Endodermal cell (in vitro differentiated cells): Measurements from ENCODE around the gene CENPP. TPM values are rescaled to one million over a fixed set of nuclear protein-coding genes. Genes with fewer than 3 reads are reported as not detected.

Source experiments
- DNase-seq: peaks from one replicate; pipeline ENCODE4 v3.0.0-alpha.2; 2017
- H3K27ac ChIP-seq: 2 replicates; pipeline ENCODE4 v1.5.1; 2013; ENCODE audit warnings: mild to moderate bottlenecking, low read depth, low read length, moderate library complexity
- H3K27me3 ChIP-seq: 2 replicates; pipeline ENCODE4 v1.6.1; 2013; ENCODE audit warnings: mild to moderate bottlenecking, low read length, moderate library complexity; ENCODE audit not compliant: insufficient read depth, control insufficient read depth, poor library complexity, severe bottlenecking
- H3K36me3 ChIP-seq: 2 replicates; pipeline ENCODE4 v1.7.0; 2013; ENCODE audit warnings: mild to moderate bottlenecking, low read length, moderate library complexity; ENCODE audit not compliant: control insufficient read depth, insufficient read depth
- H3K4me1 ChIP-seq: one replicate; pipeline ENCODE4 v1.7.0; 2013; ENCODE audit warnings: low read length; ENCODE audit not compliant: control insufficient read depth, insufficient read depth
- H3K4me3 ChIP-seq: 2 replicates; pipeline ENCODE4 v1.5.1; 2013; ENCODE audit warnings: mild to moderate bottlenecking, low read length, moderate library complexity
- H3K9ac ChIP-seq: 2 replicates; pipeline ENCODE4 v1.6.1; 2013; ENCODE audit warnings: mild to moderate bottlenecking, low read length, moderate library complexity; ENCODE audit not compliant: poor library complexity, severe bottlenecking; ENCODE audit errors: extremely low read depth
- H3K9me3 ChIP-seq: 2 replicates; pipeline ENCODE4 v1.6.1; 2013; ENCODE audit warnings: mild to moderate bottlenecking, low read length, moderate library complexity; ENCODE audit not compliant: control insufficient read depth
- H3K27ac Mint-ChIP-seq: 2 replicates; pipeline ENCODE4 v1.8.0; 2020; ENCODE audit warnings: mixed read lengths
- H3K27me3 Mint-ChIP-seq: 2 replicates; pipeline ENCODE4 v1.8.0; 2021; ENCODE audit warnings: mild to moderate bottlenecking, mixed read lengths; ENCODE audit not compliant: insufficient read depth
- H3K36me3 Mint-ChIP-seq: 2 replicates; pipeline ENCODE4 v1.8.0; 2020; ENCODE audit warnings: low read depth, mixed read lengths
- H3K4me1 Mint-ChIP-seq: 2 replicates; pipeline ENCODE4 v1.8.0; 2020; ENCODE audit warnings: mixed read lengths
- H3K4me3 Mint-ChIP-seq: 2 replicates; pipeline ENCODE4 v1.8.0; 2020; ENCODE audit warnings: mild to moderate bottlenecking, moderate library complexity, mixed read lengths
- H3K9me3 Mint-ChIP-seq: 2 replicates; pipeline ENCODE4 v1.8.0; 2020; ENCODE audit warnings: mild to moderate bottlenecking, mixed read lengths
- WGBS, 2 experiments: methylation state at CpG; one replicate each; pipeline versions ENCODE4 v1.1.5 to v1.1.7; 2013; ENCODE audit warnings: missing lambda C conversion rate in 2 of 2, mixed read lengths in 1 of 2; ENCODE audit not compliant: insufficient coverage in 1 of 2, insufficient read length in 1 of 2; 5-methylcytosine and 5-hydroxymethylcytosine counted together
- total RNA-seq, 2 donors: library from RNA; stranded (reverse); fragmentation: NEBNext Ultra II Directional in 1 of 2; extraction: Animal tissue kit (Norgen Biotek cat#: 25700) in 1 of 2; gene quantifications; 2 replicates in 1 of 2; 3 replicates in 1 of 2; pipeline ENCODE4 v1.2.1, GENCODE V29; 2021
- TF ChIP-seq, protein P1 (sequence below): fragments of 200-600 bp; sonication (generic); conservative IDR thresholded peaks from 2 replicates; pipeline ENCODE4 v1.5.0; 2021; ENCODE audit warnings: antibody characterized with exemption, mild to moderate bottlenecking

CENPP gene
- total RNA-seq, 2 donors from 2014 or later, result 8.2 to 9.2 TPM

- Histone ChIP-seq H3K4me1 (no peaks in the 10 kb centered on the region), H3K9ac (no peak overlapping the region), H3K9me3 (peaks cover 19% of the 10 kb centered on the region), H3K27ac (no peak overlapping the region), H3K27me3 (no peaks in the 10 kb centered on the region), H3K36me3 (no peaks in the 10 kb centered on the region), H3K4me3 (no peak overlapping the region)
- no peak overlapping the region for H3K4me3 Mint-ChIP-seq
- H3K27ac Mint-ChIP-seq, result no peak overlapping the region
- 93% methylated on average over 3 to 5 of the region's 5 CpGs for WGBS, 2 experiments
- no peaks in the 10 kb centered on the region for H3K27me3 Mint-ChIP-seq
- peaks cover 6% of the 10 kb centered on the region for H3K36me3 Mint-ChIP-seq
- no peak for DNase-seq
- no peaks in the 10 kb centered on the region for H3K4me1 Mint-ChIP-seq
- TF ChIP-seq, protein P1, sequence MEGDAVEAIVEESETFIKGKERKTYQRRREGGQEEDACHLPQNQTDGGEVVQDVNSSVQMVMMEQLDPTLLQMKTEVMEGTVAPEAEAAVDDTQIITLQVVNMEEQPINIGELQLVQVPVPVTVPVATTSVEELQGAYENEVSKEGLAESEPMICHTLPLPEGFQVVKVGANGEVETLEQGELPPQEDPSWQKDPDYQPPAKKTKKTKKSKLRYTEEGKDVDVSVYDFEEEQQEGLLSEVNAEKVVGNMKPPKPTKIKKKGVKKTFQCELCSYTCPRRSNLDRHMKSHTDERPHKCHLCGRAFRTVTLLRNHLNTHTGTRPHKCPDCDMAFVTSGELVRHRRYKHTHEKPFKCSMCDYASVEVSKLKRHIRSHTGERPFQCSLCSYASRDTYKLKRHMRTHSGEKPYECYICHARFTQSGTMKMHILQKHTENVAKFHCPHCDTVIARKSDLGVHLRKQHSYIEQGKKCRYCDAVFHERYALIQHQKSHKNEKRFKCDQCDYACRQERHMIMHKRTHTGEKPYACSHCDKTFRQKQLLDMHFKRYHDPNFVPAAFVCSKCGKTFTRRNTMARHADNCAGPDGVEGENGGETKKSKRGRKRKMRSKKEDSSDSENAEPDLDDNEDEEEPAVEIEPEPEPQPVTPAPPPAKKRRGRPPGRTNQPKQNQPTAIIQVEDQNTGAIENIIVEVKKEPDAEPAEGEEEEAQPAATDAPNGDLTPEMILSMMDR, result no peak
- H3K9me3 Mint-ChIP-seq, result peaks cover 31% of the 10 kb centered on the region
These were observed 277.3 kb downstream of the CENPP start for GRCh38 chr9:92603100-92603499.

GRCh38 chr9:92603990-92604389, 278.2 kb downstream of the CENPP start:
- no peak overlapping the region for H3K27ac ChIP-seq
- Mint-ChIP-seq H3K4me1 (no peaks in the 10 kb centered on the region), H3K36me3 (peaks cover 6% of the 10 kb centered on the region), H3K9me3 (peaks cover 31% of the 10 kb centered on the region), H3K4me3 (no peak overlapping the region), H3K27me3 (no peaks in the 10 kb centered on the region), H3K27ac (no peak overlapping the region)
- DNase-seq, result no peak
- H3K9me3 ChIP-seq, result peaks cover 19% of the 10 kb centered on the region
- no peak overlapping the region for H3K4me3 ChIP-seq
- no peak overlapping the region for H3K9ac ChIP-seq
- TF ChIP-seq, protein P1, result no peak
- H3K27me3 ChIP-seq, result no peaks in the 10 kb centered on the region
- WGBS, 2 experiments, result 94 to 95% methylated on average over 2 to 5 of the region's 5 CpGs
- no peaks in the 10 kb centered on the region for H3K4me1 ChIP-seq
- no peaks in the 10 kb centered on the region for H3K36me3 ChIP-seq

- TF ChIP-seq, protein P1, result no peak
- Mint-ChIP-seq H3K27ac (no peak overlapping the region), H3K9me3 (peaks cover 31% of the 10 kb centered on the region), H3K4me1 (no peaks in the 10 kb centered on the region), H3K4me3 (no peak overlapping the region), H3K27me3 (no peaks in the 10 kb centered on the region), H3K36me3 (peaks cover 6% of the 10 kb centered on the region)
- Histone ChIP-seq H3K9me3 (peaks cover 19% of the 10 kb centered on the region), H3K27me3 (no peaks in the 10 kb centered on the region), H3K4me3 (no peak overlapping the region), H3K4me1 (no peaks in the 10 kb centered on the region), H3K36me3 (no peaks in the 10 kb centered on the region), H3K9ac (no peak overlapping the region), H3K27ac (no peak overlapping the region)
- WGBS, 2 experiments, result 97 to 100% methylated on average over 3 to 5 of the region's 5 CpGs
- DNase-seq, result no peak
These were observed 279.5 kb downstream of the CENPP start for GRCh38 chr9:92605224-92605623.
